ENCODE data around the gene A1BG. TPM values are rescaled to one million over a fixed set of nuclear protein-coding genes. Genes with fewer than 3 reads are reported as not detected.

The A1BG gene
- total and polyA plus RNA-seq, 2 of the 13 experiments (the other 11 are each of a cell fraction or from before 2014, with no cell fraction given), result 14.7 to 41.4 TPM

- TF ChIP-seq, protein P1, sequence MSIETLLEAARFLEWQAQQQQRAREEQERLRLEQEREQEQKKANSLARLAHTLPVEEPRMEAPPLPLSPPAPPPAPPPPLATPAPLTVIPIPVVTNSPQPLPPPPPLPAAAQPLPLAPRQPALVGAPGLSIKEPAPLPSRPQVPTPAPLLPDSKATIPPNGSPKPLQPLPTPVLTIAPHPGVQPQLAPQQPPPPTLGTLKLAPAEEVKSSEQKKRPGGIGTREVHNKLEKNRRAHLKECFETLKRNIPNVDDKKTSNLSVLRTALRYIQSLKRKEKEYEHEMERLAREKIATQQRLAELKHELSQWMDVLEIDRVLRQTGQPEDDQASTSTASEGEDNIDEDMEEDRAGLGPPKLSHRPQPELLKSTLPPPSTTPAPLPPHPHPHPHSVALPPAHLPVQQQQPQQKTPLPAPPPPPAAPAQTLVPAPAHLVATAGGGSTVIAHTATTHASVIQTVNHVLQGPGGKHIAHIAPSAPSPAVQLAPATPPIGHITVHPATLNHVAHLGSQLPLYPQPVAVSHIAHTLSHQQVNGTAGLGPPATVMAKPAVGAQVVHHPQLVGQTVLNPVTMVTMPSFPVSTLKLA (IDR thresholded peaks at IDR 0.05), result no peak
- no peak for TF ChIP-seq HINFP (CRISPR knock-in tag; IDR thresholded peaks at IDR 0.05; ENCODE audit: low read depth)
- TF ChIP-seq, protein P2, sequence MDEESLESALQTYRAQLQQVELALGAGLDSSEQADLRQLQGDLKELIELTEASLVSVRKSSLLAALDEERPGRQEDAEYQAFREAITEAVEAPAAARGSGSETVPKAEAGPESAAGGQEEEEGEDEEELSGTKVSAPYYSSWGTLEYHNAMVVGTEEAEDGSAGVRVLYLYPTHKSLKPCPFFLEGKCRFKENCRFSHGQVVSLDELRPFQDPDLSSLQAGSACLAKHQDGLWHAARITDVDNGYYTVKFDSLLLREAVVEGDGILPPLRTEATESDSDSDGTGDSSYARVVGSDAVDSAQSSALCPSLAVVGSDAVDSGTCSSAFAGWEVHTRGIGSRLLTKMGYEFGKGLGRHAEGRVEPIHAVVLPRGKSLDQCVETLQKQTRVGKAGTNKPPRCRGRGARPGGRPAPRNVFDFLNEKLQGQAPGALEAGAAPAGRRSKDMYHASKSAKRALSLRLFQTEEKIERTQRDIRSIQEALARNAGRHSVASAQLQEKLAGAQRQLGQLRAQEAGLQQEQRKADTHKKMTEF (CRISPR knock-in tag; IDR thresholded peaks at IDR 0.05), result no peak
- no peak for TF ChIP-seq ZHX1 (CRISPR knock-in tag; IDR thresholded peaks at IDR 0.05; ENCODE audit: low read depth)
Measured at GRCh38 chr19:58326501-58326913, 26.8 kb downstream of the A1BG start (continued).
